IMR-90 (cell line): ENCODE measurements around the gene TTYH3. TPM values are rescaled to one million over a fixed set of nuclear protein-coding genes. Genes with fewer than 3 reads are reported as not detected.

Experiments
- ATAC-seq: fragments of 200-7000 bp; cut with Tn5 transposase; 2 replicates; pipeline ENCODE4 v1.9.1; 2020; ENCODE audit warnings: low read depth, mild to moderate bottlenecking, moderate library complexity
- BruUV-seq: library from RNA; stranded (reverse); fragments of 400-500 nt; replicated peaks from 2 replicates; lab custom pipeline; 2021; lab: Mats Ljungman, UMichigan
- CTCF ChIA-PET: fragments of 300-600 bp; formaldehyde crosslinking; extraction: SDS; loops from one replicate; lab custom pipeline; 2021; ENCODE audit warnings: antibody characterized with exemption; lab: Yijun Ruan, JAX
- POLR2A ChIA-PET: fragments of 300-600 bp; sonication (Branson Sonifier 250); formaldehyde crosslinking; loops from one replicate; lab custom pipeline; 2022; ENCODE audit warnings: antibody characterized with exemption; ENCODE audit not compliant: unreplicated experiment; lab: Charles Lee
- DNase-seq: peaks from one replicate; pipeline ENCODE4 v3.0.0; 2013
- H2AFZ ChIP-seq: replicated peaks from 2 replicates; pipeline ENCODE3; 2013; ENCODE audit warnings: low read length, mild to moderate bottlenecking; ENCODE audit not compliant: poor library complexity
- H2AK5ac ChIP-seq: 2 replicates; pipeline ENCODE4 v1.6.1; 2013; ENCODE audit warnings: low read depth, low read length, inconsistent platforms
- H2AK9ac ChIP-seq: replicated peaks from 2 replicates; pipeline ENCODE3; 2013; ENCODE audit warnings: mild to moderate bottlenecking, low read depth, low read length, moderate library complexity; ENCODE audit not compliant: poor library complexity
- H2BK120ac ChIP-seq: 2 replicates; pipeline ENCODE4 v1.6.1; 2013; ENCODE audit warnings: low read depth, low read length, inconsistent platforms
- H2BK15ac ChIP-seq: 3 replicates; pipeline ENCODE4 v1.6.1; 2013; ENCODE audit warnings: low read depth, low read length, inconsistent platforms
- H2BK20ac ChIP-seq: 2 replicates; pipeline ENCODE4 v1.6.1; 2013; ENCODE audit warnings: low read depth, mild to moderate bottlenecking, inconsistent platforms, low read length, moderate library complexity
- H2BK5ac ChIP-seq: 2 replicates; pipeline ENCODE4 v1.6.1; 2013; ENCODE audit warnings: mild to moderate bottlenecking, low read depth, low read length, inconsistent platforms; ENCODE audit not compliant: poor library complexity, severe bottlenecking
- H3K14ac ChIP-seq: replicated peaks from 2 replicates; pipeline ENCODE4 v1.6.1; 2013; ENCODE audit warnings: low read depth, low read length, inconsistent platforms
- H3K18ac ChIP-seq: 2 replicates; pipeline ENCODE4 v1.6.1; 2013; ENCODE audit warnings: low read depth, low read length, control low read depth
- H3K23ac ChIP-seq: 2 replicates; pipeline ENCODE4 v1.6.1; 2013; ENCODE audit warnings: low read depth, low read length, inconsistent platforms
- H3K27ac ChIP-seq: 2 replicates; pipeline ENCODE4 v1.5.1; 2013; ENCODE audit warnings: mild to moderate bottlenecking, control low read depth, low read length; ENCODE audit not compliant: insufficient read depth
- H3K27me3 ChIP-seq: 2 replicates; pipeline ENCODE4 v1.6.1; 2013; ENCODE audit warnings: low read length; ENCODE audit not compliant: control insufficient read depth, insufficient read depth
- H3K36me3 ChIP-seq: 2 replicates; pipeline ENCODE4 v1.6.1; 2013; ENCODE audit warnings: low read length, mixed read lengths; ENCODE audit not compliant: control insufficient read depth, insufficient read depth
- H3K4ac ChIP-seq: 2 replicates; pipeline ENCODE4 v1.6.1; 2013; ENCODE audit warnings: low read depth, low read length, inconsistent platforms
- H3K4me1 ChIP-seq: 2 replicates; pipeline ENCODE4 v1.6.1; 2013; ENCODE audit warnings: low read length, mixed read lengths; ENCODE audit not compliant: control insufficient read depth, insufficient read depth
- H3K4me2 ChIP-seq: 2 replicates; pipeline ENCODE4 v1.6.1; 2013; ENCODE audit warnings: low read depth, mild to moderate bottlenecking, control low read depth, low read length, moderate library complexity
- H3K4me3 ChIP-seq: 2 replicates; pipeline ENCODE4 v1.5.1; 2013; ENCODE audit warnings: low read depth, mild to moderate bottlenecking, control low read depth, low read length, moderate library complexity; ENCODE audit not compliant: insufficient read depth
- H3K56ac ChIP-seq: 2 replicates; pipeline ENCODE4 v1.6.1; 2013; ENCODE audit warnings: low read length, inconsistent platforms; ENCODE audit not compliant: insufficient read depth; ENCODE audit errors: extremely low read depth
- H3K79me1 ChIP-seq, 2 experiments: 2 replicates each; pipeline ENCODE4 v1.6.1; 2013; ENCODE audit warnings: low read length in 2 of 2, inconsistent platforms in 1 of 2, low read depth in 1 of 2
- H3K9ac ChIP-seq: 2 replicates; pipeline ENCODE4 v1.6.1; 2013; ENCODE audit warnings: low read depth, low read length, control low read depth
- H3K9me1 ChIP-seq: 2 replicates; pipeline ENCODE4 v1.6.1; 2013; ENCODE audit warnings: low read length, inconsistent platforms; ENCODE audit not compliant: insufficient read depth
- H3K9me3 ChIP-seq: 2 replicates; pipeline ENCODE4 v1.6.1; 2013; ENCODE audit warnings: low read length; ENCODE audit not compliant: control insufficient read depth, insufficient read depth
- H4K20me1 ChIP-seq: 2 replicates; pipeline ENCODE4 v1.6.1; 2013; ENCODE audit warnings: low read length, inconsistent platforms; ENCODE audit not compliant: insufficient read depth
- H4K5ac ChIP-seq: 2 replicates; pipeline ENCODE4 v1.6.1; 2013; ENCODE audit warnings: mild to moderate bottlenecking, low read depth, low read length, control low read depth
- H4K8ac ChIP-seq, 2 experiments: 2 replicates each; pipeline ENCODE4 v1.6.1; 2013; ENCODE audit warnings: low read depth in 2 of 2, low read length in 2 of 2, control low read depth in 1 of 2, inconsistent platforms in 1 of 2
- H4K91ac ChIP-seq: 2 replicates; pipeline ENCODE4 v1.6.1; 2013; ENCODE audit warnings: low read depth, low read length, inconsistent platforms; ENCODE audit not compliant: insufficient read depth
- CHD1 ChIP-seq: IDR thresholded peaks from 2 replicates; pipeline ENCODE4 v1.6.1; 2012; ENCODE audit warnings: low read depth, low read length, improper control_type of control experiment
- MXI1 ChIP-seq: IDR thresholded peaks from 2 replicates; pipeline ENCODE4 v1.6.1; 2012; ENCODE audit warnings: low read depth, mild to moderate bottlenecking, low read length, moderate library complexity, borderline replicate concordance
- RAD21 ChIP-seq: IDR thresholded peaks from 2 replicates; pipeline ENCODE4 v1.6.1; 2012; ENCODE audit warnings: low read length, improper control_type of control experiment
- RFX5 ChIP-seq: IDR thresholded peaks from 2 replicates; pipeline ENCODE4 v1.8.0; 2012; ENCODE audit warnings: low read depth, mild to moderate bottlenecking, low read length, moderate library complexity
- WGBS, 2 experiments: methylation state at CpG; one replicate each; pipeline versions ENCODE4 v1.1.5 to v1.1.7; 2013; ENCODE audit warnings: missing lambda C conversion rate in 2 of 2; ENCODE audit not compliant: insufficient read length in 1 of 2; ENCODE audit errors: extremely low coverage in 2 of 2; 5-methylcytosine and 5-hydroxymethylcytosine counted together
- dilution Hi-C: fragments of 300-500 bp; cut with HindIII; formaldehyde crosslinking; loops from one replicate; pipeline ENCODE4 v1.14.3; 2018; ENCODE audit warnings: low sequenced_read_pairs; ENCODE audit not compliant: unreplicated experiment
- in situ Hi-C: fragments of 300-500 bp; cut with MboI; formaldehyde crosslinking; loops from 3 replicates; pipeline ENCODE4 v1.14.3; 2019; ENCODE audit warnings: low sequenced_read_pairs, inconsistent platforms, mixed read lengths
- intact Hi-C: fragments of 100-400 bp; cut with micrococcal nuclease; formaldehyde crosslinking; loops from 2 replicates; pipeline ENCODE4 v1.10.0; 2022
- polyA plus RNA-seq, 3 experiments: library from polyadenylated mRNA; depleted of rRNA; stranded (reverse); fragments of >200 nt; gene quantifications; 2 replicates each; pipeline ENCODE4 v1.2.3, GENCODE V29; 2012; ENCODE audit warnings: low replicate concordance in 1 of 3
- total RNA-seq: library from RNA; depleted of rRNA; stranded (reverse); fragments of >200 nt; gene quantifications from 2 replicates; pipeline ENCODE4 v1.2.3, GENCODE V29; 2012
- TF ChIP-seq, protein P1 (sequence below): fragments of 150-350 bp; IDR thresholded peaks from 2 replicates; pipeline ENCODE4 v1.6.1; 2017; ENCODE audit warnings: mild to moderate bottlenecking, antibody characterized with exemption, low read length, low read depth

Gene TTYH3
- total and polyA plus RNA-seq, 2 of the 4 experiments (the other 2 are of a cell fraction): 5.6 to 82.6 TPM

- Histone ChIP-seq H2AFZ (no peak overlapping the region), H3K9me1 (no peaks in the 10 kb centered on the region; the same call in 1 of the 2 replicates), H4K91ac (no peak overlapping the region), H3K4ac (no peak overlapping the region), H3K9ac (no peak overlapping the region), H3K27ac (no peak overlapping the region), H3K9me3 (no peaks in the 10 kb centered on the region), H4K5ac (no peak overlapping the region), H3K36me3 (peaks cover 61% of the 10 kb centered on the region), H3K79me1 (peaks cover 7 to 35% of the 10 kb centered on the region in 2 experiments; a peak in 2 of 4 replicates), H2BK20ac (no peak overlapping the region), H2BK120ac (no peak overlapping the region), H2AK5ac (no peak overlapping the region), H3K18ac (no peak overlapping the region), H2AK9ac (no peak overlapping the region), H3K4me3 (no peak overlapping the region), H3K56ac (no peak overlapping the region), H3K14ac (no peak overlapping the region), H3K4me2 (no peak overlapping the region), H2BK5ac (no peak overlapping the region), H3K4me1 (no peaks in the 10 kb centered on the region), H2BK15ac (no peak overlapping the region), H3K23ac (no peak overlapping the region), H3K27me3 (no peaks in the 10 kb centered on the region), H4K8ac (no peak overlapping the region), H4K20me1 (peaks cover 28% of the 10 kb centered on the region)
- no peak for DNase-seq
- ATAC-seq: no peak
- dilution Hi-C loops (no loop called here), in situ Hi-C loops (no loop called here), intact Hi-C loops (no loop called here)
- CTCF ChIA-PET: no interaction called here
- no TSS peak for BruUV-seq
- 95% methylated on average over 16 of the region's 33 CpGs; no CpG with 5 or more reads in 1 of the 2 experiments for WGBS, 2 experiments
- TF ChIP-seq MXI1 (no peak), RFX5 (no peak), CHD1 (no peak), RAD21 (no peak)
- TF ChIP-seq, protein P1, sequence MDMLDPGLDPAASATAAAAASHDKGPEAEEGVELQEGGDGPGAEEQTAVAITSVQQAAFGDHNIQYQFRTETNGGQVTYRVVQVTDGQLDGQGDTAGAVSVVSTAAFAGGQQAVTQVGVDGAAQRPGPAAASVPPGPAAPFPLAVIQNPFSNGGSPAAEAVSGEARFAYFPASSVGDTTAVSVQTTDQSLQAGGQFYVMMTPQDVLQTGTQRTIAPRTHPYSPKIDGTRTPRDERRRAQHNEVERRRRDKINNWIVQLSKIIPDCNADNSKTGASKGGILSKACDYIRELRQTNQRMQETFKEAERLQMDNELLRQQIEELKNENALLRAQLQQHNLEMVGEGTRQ: no peak
- POLR2A ChIA-PET: interaction anchor here (0.5 kb wide), 1 partner anchor 20 kb away, joined by 3 read pairs; no protein-coding TSS in a partner anchor
Measured at GRCh38 chr7:2657920-2658671, 26.3 kb downstream of the TTYH3 start.
